ENCODE data around the gene TMEM135. TPM values are rescaled to one million over a fixed set of nuclear protein-coding genes. Genes with fewer than 3 reads are reported as not detected.

Gene TMEM135
- total RNA-seq, 4 donors from 2014 or later: 13.1 to 123 (median 19.1) TPM

GRCh38 chr11:87299041-87299481 lies 261.3 kb downstream of the TMEM135 start:
- H3K4me1 ChIP-seq: peaks cover 0 to 39% (median 12%) of the 10 kb centered on the region in 4 donors
- in situ Hi-C loops (cut with MboI; ENCODE audit: low pct_ligation_motif_present in 1 of 4, low pct_unique_long_range_greater_than_20kb in 1 of 4, low sequenced_read_pairs in 3 of 4): loop anchor here in 1 of 4 donors (10.0 kb wide), 1 partner anchor 354 kb away; no protein-coding TSS in a partner anchor
- H3K27ac ChIP-seq: peak overlapping the region; percentile 55 to 71 (median 64)
- WGBS, 2 donors (ENCODE audit: low coverage in 1 of 2): 83 to 96% methylated on average over 1 of the region's 1 CpG
- TF ChIP-seq POLR2A (IDR thresholded peaks at IDR 0.05) (no peak), POLR2AphosphoS5 (IDR thresholded peaks at IDR 0.05) (no peak), EP300 (IDR thresholded peaks at IDR 0.05; ENCODE audit: low read depth) (no peak), CTCF (IDR thresholded peaks at IDR 0.05) (no peak)
- intact Hi-C loops (cut with DNase I; ENCODE audit: low total_unique reads): no loop called here
- H3K27me3 ChIP-seq: no peaks in the 10 kb centered on the region
- no peaks in the 10 kb centered on the region for H3K36me3 ChIP-seq
- DNase-seq: peak; percentile 50
- H3K4me3 ChIP-seq: no peak overlapping the region
- no peaks in the 10 kb centered on the region for H3K9me3 ChIP-seq

- 49 to 63% methylated on average over 3 of the region's 3 CpGs for WGBS, 2 donors (ENCODE audit: low coverage in 1 of 2)
- Histone ChIP-seq H3K27ac (peak overlapping the region; percentile 27 to 67 (median 49)), H3K9me3 (no peaks in the 10 kb centered on the region), H3K27me3 (no peaks in the 10 kb centered on the region), H3K36me3 (no peaks in the 10 kb centered on the region), H3K4me3 (no peak overlapping the region), H3K4me1 (peaks cover 0 to 39% (median 12%) of the 10 kb centered on the region in 4 donors)
- DNase-seq: peak; percentile 25
- intact Hi-C loops (cut with DNase I; ENCODE audit: low total_unique reads) (no loop called here), in situ Hi-C loops (cut with MboI; ENCODE audit: low pct_ligation_motif_present in 1 of 4, low pct_unique_long_range_greater_than_20kb in 1 of 4, low sequenced_read_pairs in 3 of 4) (loop anchor here in 1 of 4 donors (10.0 kb wide), 1 partner anchor 356 kb away; no protein-coding TSS in a partner anchor)
- no peak for TF ChIP-seq POLR2A (IDR thresholded peaks at IDR 0.05)
Observed at GRCh38 chr11:87300640-87301380, 263.1 kb downstream of the TMEM135 start.

- DNase-seq: no peak
- Histone ChIP-seq H3K4me3 (no peak overlapping the region), H3K27ac (peak overlapping the region in 1 of 4 donors; percentile 67), H3K27me3 (no peaks in the 10 kb centered on the region), H3K4me1 (peaks cover 0 to 44% (median 12%) of the 10 kb centered on the region in 4 donors), H3K9me3 (no peaks in the 10 kb centered on the region), H3K36me3 (no peaks in the 10 kb centered on the region)
- in situ Hi-C loops (cut with MboI; ENCODE audit: low pct_ligation_motif_present in 1 of 4, low pct_unique_long_range_greater_than_20kb in 1 of 4, low sequenced_read_pairs in 3 of 4): loop anchor here in 1 of 4 donors (10.0 kb wide), 1 partner anchor 357 kb away; no protein-coding TSS in a partner anchor
- no peak for TF ChIP-seq CTCF (IDR thresholded peaks at IDR 0.05)
- TF ChIP-seq POLR2A (IDR thresholded peaks at IDR 0.05): no peak
- no peak for TF ChIP-seq EP300 (IDR thresholded peaks at IDR 0.05; ENCODE audit: low read depth)
- no peak for TF ChIP-seq POLR2AphosphoS5 (IDR thresholded peaks at IDR 0.05)
- intact Hi-C loops (cut with DNase I; ENCODE audit: low total_unique reads): no loop called here
- 41 to 71% methylated on average over 2 of the region's 2 CpGs for WGBS, 2 donors (ENCODE audit: low coverage in 1 of 2)
Observed at GRCh38 chr11:87301785-87302540, 264.2 kb downstream of the TMEM135 start.

- H3K9me3 ChIP-seq: no peaks in the 10 kb centered on the region
- 81 to 100% methylated on average over 1 of the region's 1 CpG for WGBS, 2 donors (ENCODE audit: low coverage in 1 of 2)
- H3K27ac ChIP-seq: no peak overlapping the region
- in situ Hi-C loops (cut with MboI; ENCODE audit: low pct_ligation_motif_present in 1 of 4, low pct_unique_long_range_greater_than_20kb in 1 of 4, low sequenced_read_pairs in 3 of 4) (loop anchor here in 1 of 4 donors (10.0 kb wide), 1 partner anchor 360 kb away; no protein-coding TSS in a partner anchor), intact Hi-C loops (cut with DNase I; ENCODE audit: low total_unique reads) (no loop called here)
- peaks cover 0 to 30% (median 9%) of the 10 kb centered on the region in 4 donors for H3K4me1 ChIP-seq
- no peaks in the 10 kb centered on the region for H3K27me3 ChIP-seq
- no peak for DNase-seq
- TF ChIP-seq EP300 (IDR thresholded peaks at IDR 0.05; ENCODE audit: low read depth): no peak
- no peak for TF ChIP-seq CTCF (IDR thresholded peaks at IDR 0.05)
- TF ChIP-seq POLR2AphosphoS5 (IDR thresholded peaks at IDR 0.05): no peak
- TF ChIP-seq POLR2A (IDR thresholded peaks at IDR 0.05): no peak
- peaks cover 0 to under 1% (median 0%) of the 10 kb centered on the region in 4 donors for H3K36me3 ChIP-seq
- H3K4me3 ChIP-seq: no peak overlapping the region
Observed at GRCh38 chr11:87304412-87304811, 266.7 kb downstream of the TMEM135 start.

All from transverse colon (tissue), 4 donors.